CD14-positive monocyte (primary cell): ENCODE results near the gene TBX3. TPM values are rescaled to one million over a fixed set of nuclear protein-coding genes. Genes with fewer than 3 reads are reported as not detected.
A peak's percentile ranks its signal among the peaks of the same experiment; 100 is the strongest.

ENCODE experiments used
- DNase-seq, 3 donors: peaks; one replicate each; pipeline ENCODE4 v3.0.0-alpha.2; 2011 to 2022
- H2AFZ ChIP-seq: 2 replicates; pipeline ENCODE4 v1.6.0; 2012; ENCODE audit warnings: mild to moderate bottlenecking, low read depth, low read length, inconsistent platforms; ENCODE audit not compliant: insufficient read depth, poor library complexity, severe bottlenecking
- H3K27ac ChIP-seq, 2 donors: 1 replicate in 1 of 2; 2 replicates in 1 of 2; pipeline ENCODE4 v1.5.1; 2012 to 2013; ENCODE audit warnings: low read length in 2 of 2, control low read depth in 1 of 2, inconsistent platforms in 1 of 2, low read depth in 1 of 2, mild to moderate bottlenecking in 1 of 2
- H3K27me3 ChIP-seq, 2 donors: one replicate each; pipeline versions ENCODE4 v1.6.0 to v1.6.1; 2011 to 2013; ENCODE audit warnings: low read length in 2 of 2; ENCODE audit not compliant: control insufficient read depth in 2 of 2, insufficient read depth in 2 of 2
- H3K36me3 ChIP-seq, 2 donors: replicated peaks in 1 of 2; 1 replicate in 1 of 2; 2 replicates in 1 of 2; pipeline versions ENCODE4 v1.5.1 to v1.6.1; 2012 to 2013; ENCODE audit warnings: low read length in 2 of 2, control low read depth in 1 of 2, inconsistent platforms in 1 of 2, mild to moderate bottlenecking in 1 of 2; ENCODE audit not compliant: insufficient read depth in 2 of 2, control insufficient read depth in 1 of 2
- H3K4me1 ChIP-seq, 2 donors: 1 replicate in 1 of 2; 2 replicates in 1 of 2; pipeline versions ENCODE4 v1.5.1 to v1.6.1; 2012 to 2013; ENCODE audit warnings: low read length in 2 of 2, control low read depth in 1 of 2, inconsistent platforms in 1 of 2, mild to moderate bottlenecking in 1 of 2, moderate library complexity in 1 of 2; ENCODE audit not compliant: insufficient read depth in 2 of 2, control insufficient read depth in 1 of 2
- H3K4me2 ChIP-seq: replicated peaks from 2 replicates; pipeline ENCODE3; 2012; ENCODE audit warnings: low read length, moderate library complexity, mild to moderate bottlenecking; ENCODE audit not compliant: poor library complexity, severe bottlenecking; ENCODE audit errors: extremely low read depth
- H3K4me3 ChIP-seq, 3 experiments: fragments of 200-600 bp in 1 of 3; sonication (generic) in 1 of 3; replicated peaks in 1 of 3; 1 replicate in 2 of 3; 2 replicates in 1 of 3; pipeline ENCODE4 v1.5.1; 2011 to 2013; ENCODE audit warnings: low read length in 3 of 3, mild to moderate bottlenecking in 3 of 3, control low read depth in 2 of 3, low read depth in 2 of 3, inconsistent platforms in 1 of 3, moderate library complexity in 1 of 3
- H3K79me2 ChIP-seq: 2 replicates; pipeline ENCODE4 v1.6.0; 2012; ENCODE audit warnings: mild to moderate bottlenecking, control low read depth, inconsistent platforms, low read length, moderate library complexity; ENCODE audit not compliant: insufficient read depth
- H3K9ac ChIP-seq: 2 replicates; pipeline ENCODE4 v1.6.0; 2017; ENCODE audit warnings: low read length, mild to moderate bottlenecking; ENCODE audit not compliant: insufficient read depth, poor library complexity, severe bottlenecking
- H3K9me3 ChIP-seq, 2 donors: replicated peaks in 1 of 2; 1 replicate in 1 of 2; 2 replicates in 1 of 2; pipeline versions ENCODE4 v1.5.1 to v1.6.1; 2012 to 2013; ENCODE audit warnings: low read length in 2 of 2, control low read depth in 1 of 2; ENCODE audit not compliant: control insufficient read depth in 1 of 2, insufficient read depth in 1 of 2
- H4K20me1 ChIP-seq: 2 replicates; pipeline ENCODE4 v1.6.0; 2012; ENCODE audit warnings: mild to moderate bottlenecking, low read length, control low read depth, moderate library complexity; ENCODE audit not compliant: insufficient read depth
- H3K27ac Mint-ChIP-seq, 7 donors: one replicate each; pipeline ENCODE4 v1.8.0; 2020; ENCODE audit warnings: mild to moderate bottlenecking in 7 of 7, mixed read lengths in 7 of 7, moderate library complexity in 6 of 7, inconsistent platforms in 2 of 7
- H3K27me3 Mint-ChIP-seq, 3 donors: one replicate each; pipeline ENCODE4 v1.8.0; 2021 to 2022; ENCODE audit warnings: low read depth in 3 of 3, mild to moderate bottlenecking in 3 of 3, mixed read lengths in 3 of 3, moderate library complexity in 3 of 3, inconsistent platforms in 1 of 3
- H3K36me3 Mint-ChIP-seq, 2 donors: one replicate each; pipeline ENCODE4 v1.8.0; 2020; ENCODE audit warnings: mixed read lengths in 2 of 2, inconsistent platforms in 1 of 2, mild to moderate bottlenecking in 1 of 2
- H3K4me1 Mint-ChIP-seq: one replicate; pipeline ENCODE4 v1.8.0; 2020; ENCODE audit warnings: mild to moderate bottlenecking, mixed read lengths
- H3K4me3 Mint-ChIP-seq, 2 donors: one replicate each; pipeline ENCODE4 v1.8.0; 2020; ENCODE audit warnings: mild to moderate bottlenecking in 2 of 2, mixed read lengths in 2 of 2, moderate library complexity in 1 of 2
- H3K9me3 Mint-ChIP-seq, 7 donors: one replicate each; pipeline ENCODE4 v1.8.0; 2020 to 2022; ENCODE audit warnings: mixed read lengths in 7 of 7, mild to moderate bottlenecking in 6 of 7, moderate library complexity in 6 of 7, inconsistent platforms in 2 of 7
- CTCF ChIP-seq: fragments of 200-600 bp; IDR thresholded peaks from one replicate; pipeline ENCODE4 v1.8.0; 2022; ENCODE audit warnings: antibody characterized with exemption, mild to moderate bottlenecking
- WGBS: methylation state at CpG from one replicate; pipeline ENCODE4 v1.1.5; 2013; ENCODE audit warnings: missing lambda C conversion rate; ENCODE audit not compliant: insufficient coverage; 5-methylcytosine and 5-hydroxymethylcytosine counted together
- intact Hi-C, 2 donors: fragments of 100-400 bp; cut with micrococcal nuclease; formaldehyde crosslinking; loops; one replicate each; pipeline versions ENCODE4 v1.15.0 to v1.15.1; 2023
- polyA plus RNA-seq, 3 donors: library from polyadenylated mRNA; depleted of rRNA in 1 of 3; unstranded in 2 of 3; stranded (reverse) in 1 of 3; fragments of 300-500 nt in 2 of 3; fragments of >200 nt in 1 of 3; fragmentation: Illumina TruSeq in 2 of 3; gene quantifications; 1 replicate in 2 of 3; 2 replicates in 1 of 3; pipeline ENCODE4 v1.2.3, GENCODE V29; 2012 to 2021

Gene TBX3
- polyA plus RNA-seq, 3 donors, result 0.04 to 0.13 TPM; not detected in 1

- no peak for TF ChIP-seq CTCF
- Histone ChIP-seq H3K4me2 (no peak overlapping the region), H3K36me3 (no peaks in the 10 kb centered on the region), H4K20me1 (no peaks in the 10 kb centered on the region), H3K4me1 (no peaks in the 10 kb centered on the region), H3K79me2 (no peaks in the 10 kb centered on the region), H3K27ac (no peak overlapping the region), H3K9ac (no peak overlapping the region), H3K9me3 (peaks cover 0 to 5% of the 10 kb centered on the region in 2 donors), H3K4me3 (no peak overlapping the region), H2AFZ (no peak overlapping the region), H3K27me3 (peaks cover 80 to 95% of the 10 kb centered on the region in 2 donors)
- no peak for DNase-seq
- intact Hi-C loops, result no loop called here
- peak overlapping the region in 1 of 2 donors; percentile 66 for H3K4me3 Mint-ChIP-seq
- H3K4me1 Mint-ChIP-seq, result peaks cover 2% of the 10 kb centered on the region
- H3K36me3 Mint-ChIP-seq, result no peaks in the 10 kb centered on the region
- H3K27ac Mint-ChIP-seq, result no peak overlapping the region
- peaks cover 82 to 96% (median 83%) of the 10 kb centered on the region in 3 donors for H3K27me3 Mint-ChIP-seq
- peaks cover 0 to 15% (median 3%) of the 10 kb centered on the region in 7 donors for H3K9me3 Mint-ChIP-seq
- WGBS, result 49% methylated on average over 68 of the region's 70 CpGs
Observed at GRCh38 chr12:114674251-114675047, 9.5 kb downstream of the TBX3 start.

GRCh38 chr12:114673901-114674250 is 10.1 kb downstream of the TBX3 start:
- Histone ChIP-seq H4K20me1 (no peaks in the 10 kb centered on the region), H3K4me3 (no peak overlapping the region), H3K79me2 (no peaks in the 10 kb centered on the region), H3K36me3 (no peaks in the 10 kb centered on the region), H3K27ac (no peak overlapping the region), H2AFZ (no peak overlapping the region), H3K4me1 (no peaks in the 10 kb centered on the region), H3K27me3 (peaks cover 79 to 95% of the 10 kb centered on the region in 2 donors), H3K9ac (no peak overlapping the region), H3K9me3 (peaks cover 0 to 5% of the 10 kb centered on the region in 2 donors), H3K4me2 (no peak overlapping the region)
- Mint-ChIP-seq H3K4me1 (peaks cover 2% of the 10 kb centered on the region), H3K27me3 (peaks cover 83 to 96% (median 85%) of the 10 kb centered on the region in 3 donors), H3K36me3 (no peaks in the 10 kb centered on the region), H3K4me3 (peak overlapping the region in 1 of 2 donors; percentile 66), H3K9me3 (peaks cover 0 to 13% (median 3%) of the 10 kb centered on the region in 7 donors), H3K27ac (no peak overlapping the region)
- no peak for TF ChIP-seq CTCF
- 85% methylated on average over 11 of the region's 12 CpGs for WGBS
- DNase-seq, result no peak
- intact Hi-C loops, result no loop called here
